ENCODE results near the gene TM4SF18.

The TM4SF18 gene

GRCh38 chr3:149306751-149307434, 26.5 kb downstream of the TM4SF18 start:
- no peak for ATAC-seq
- TF ChIP-seq ZFP3 (CRISPR knock-in tag; IDR thresholded peaks at IDR 0.05) (no peak), ZNF70 (CRISPR knock-in tag; IDR thresholded peaks at IDR 0.05) (no peak), ZNF565 (CRISPR knock-in tag; conservative IDR thresholded peaks at IDR 0.05; ENCODE audit: low read depth) (no peak), CSDC2 (CRISPR knock-in tag; IDR thresholded peaks at IDR 0.05) (no peak), OSR1 (CRISPR knock-in tag; IDR thresholded peaks at IDR 0.05) (no peak), GLIS3 (CRISPR knock-in tag; IDR thresholded peaks at IDR 0.05) (no peak), ISL1 (CRISPR knock-in tag; IDR thresholded peaks at IDR 0.05) (no peak), ARNTL (CRISPR knock-in tag; IDR thresholded peaks at IDR 0.05; ENCODE audit: borderline replicate concordance, low read depth) (no peak), ZC3H10 (CRISPR knock-in tag; IDR thresholded peaks at IDR 0.05) (no peak), ESRRG (CRISPR knock-in tag; IDR thresholded peaks at IDR 0.05) (no peak), BACH2 (CRISPR knock-in tag; IDR thresholded peaks at IDR 0.05; ENCODE audit: borderline replicate concordance) (no peak), CREB5 (CRISPR knock-in tag; IDR thresholded peaks at IDR 0.05; ENCODE audit: low read depth) (no peak), ZNF8 (CRISPR knock-in tag; IDR thresholded peaks at IDR 0.05) (no peak), RARB (CRISPR knock-in tag; IDR thresholded peaks at IDR 0.05) (no peak), SNAI2 (CRISPR knock-in tag; IDR thresholded peaks at IDR 0.05) (no peak), PATZ1 (CRISPR knock-in tag; IDR thresholded peaks at IDR 0.05; ENCODE audit: borderline replicate concordance) (no peak), TSHZ2 (CRISPR knock-in tag; IDR thresholded peaks at IDR 0.05) (no peak), TCF4 (CRISPR knock-in tag; IDR thresholded peaks at IDR 0.05; ENCODE audit: borderline replicate concordance) (no peak)
- TF ChIP-seq, protein P1, sequence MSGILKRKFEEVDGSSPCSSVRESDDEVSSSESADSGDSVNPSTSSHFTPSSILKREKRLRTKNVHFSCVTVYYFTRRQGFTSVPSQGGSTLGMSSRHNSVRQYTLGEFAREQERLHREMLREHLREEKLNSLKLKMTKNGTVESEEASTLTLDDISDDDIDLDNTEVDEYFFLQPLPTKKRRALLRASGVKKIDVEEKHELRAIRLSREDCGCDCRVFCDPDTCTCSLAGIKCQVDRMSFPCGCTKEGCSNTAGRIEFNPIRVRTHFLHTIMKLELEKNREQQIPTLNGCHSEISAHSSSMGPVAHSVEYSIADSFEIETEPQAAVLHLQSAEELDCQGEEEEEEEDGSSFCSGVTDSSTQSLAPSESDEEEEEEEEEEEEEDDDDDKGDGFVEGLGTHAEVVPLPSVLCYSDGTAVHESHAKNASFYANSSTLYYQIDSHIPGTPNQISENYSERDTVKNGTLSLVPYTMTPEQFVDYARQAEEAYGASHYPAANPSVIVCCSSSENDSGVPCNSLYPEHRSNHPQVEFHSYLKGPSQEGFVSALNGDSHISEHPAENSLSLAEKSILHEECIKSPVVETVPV (CRISPR knock-in tag; IDR thresholded peaks at IDR 0.05), result no peak

- TF ChIP-seq ZC3H10 (CRISPR knock-in tag; IDR thresholded peaks at IDR 0.05) (no peak), ZNF8 (CRISPR knock-in tag; IDR thresholded peaks at IDR 0.05) (no peak), RARB (CRISPR knock-in tag; IDR thresholded peaks at IDR 0.05) (no peak), POU6F1 (CRISPR knock-in tag; IDR thresholded peaks at IDR 0.05; ENCODE audit: borderline replicate concordance, low read depth) (no peak), OSR1 (CRISPR knock-in tag; IDR thresholded peaks at IDR 0.05) (no peak), ESRRG (CRISPR knock-in tag; IDR thresholded peaks at IDR 0.05) (no peak), SNAI2 (CRISPR knock-in tag; IDR thresholded peaks at IDR 0.05) (no peak), ISL1 (CRISPR knock-in tag; IDR thresholded peaks at IDR 0.05) (no peak), CREB5 (CRISPR knock-in tag; IDR thresholded peaks at IDR 0.05; ENCODE audit: low read depth) (no peak)
- no peak for ATAC-seq
Measured at GRCh38 chr3:149305376-149305775, 28.1 kb downstream of the TM4SF18 start.
